ENCODE measurements around the gene FGF11. TPM values are rescaled to one million over a fixed set of nuclear protein-coding genes. Genes with fewer than 3 reads are reported as not detected.
A peak's percentile ranks its signal among the peaks of the same experiment; 100 is the strongest.

FGF11 gene
- total and polyA plus RNA-seq, 2 of the 13 experiments (the other 11 are each of a cell fraction or from before 2014, with no cell fraction given): 0.20 to 7.6 TPM

DNA sequence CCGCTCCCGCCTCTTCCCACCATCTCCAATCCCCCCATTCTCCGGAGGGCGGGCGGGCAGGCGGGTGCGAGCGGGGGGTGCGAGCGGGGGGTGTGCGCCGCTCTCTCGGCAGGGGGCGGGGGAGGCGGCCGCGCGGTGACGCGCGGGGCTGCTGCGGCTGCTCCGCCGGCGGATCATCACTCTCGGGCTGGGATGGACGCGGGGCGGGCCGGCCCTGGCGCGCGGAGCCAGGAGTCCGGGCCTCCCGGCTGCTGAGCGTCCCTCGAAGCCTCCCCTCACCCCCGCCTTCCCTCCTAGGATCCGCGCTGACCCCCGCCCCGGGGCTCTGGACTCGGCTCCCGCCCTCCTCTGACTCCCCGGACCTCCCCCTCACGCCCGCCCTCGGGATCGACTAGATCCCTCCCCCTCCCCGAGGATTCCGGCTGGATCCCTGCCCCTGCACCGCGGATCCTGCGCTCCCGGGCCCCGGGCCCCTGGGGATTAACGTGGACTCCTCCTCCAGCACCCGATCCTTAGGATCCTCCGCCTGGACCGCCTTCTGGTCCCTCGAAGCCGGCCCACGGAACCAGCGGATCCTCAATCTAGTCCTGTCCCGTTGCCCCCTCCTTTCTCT, 34.5 kb upstream of the FGF11 start:
- CTCF ChIA-PET (ENCODE audit: low intra/inter-chr PET ratio, low total read pairs): no interaction called here
- intact Hi-C loops (cut with micrococcal nuclease; ENCODE audit: unreplicated experiment): loop anchor here (1.0 to 5.0 kb wide), 3 partner anchors 30 to 77 kb away; partner anchors contain the start of genes POLR2A, SLC35G6, TMEM102 and TMEM95
- H3K4me3 ChIP-seq (replicated peaks in 1 of 3; ENCODE audit: insufficient read depth in 1 of 3, low read depth in 2 of 3, low read length in 3 of 3): peak overlapping the region; percentile 62 to 95 (median 70)
- H3K4me2 ChIP-seq (ENCODE audit: low read depth, low read length): peak overlapping the region; percentile 80
- peaks cover 4% of the 10 kb centered on the region for H3K79me2 ChIP-seq (ENCODE audit: insufficient read depth, low read length)
- no peak for FAIRE-seq
- peak overlapping the region; percentile 69; the same call in 1 of the 2 replicates for H3K9ac ChIP-seq (ENCODE audit: insufficient read depth, low read depth, low read length)
- no peaks in the 10 kb centered on the region; a peak in 1 of 5 replicates for H3K27me3 ChIP-seq (ENCODE audit: control insufficient read depth in 1 of 2, insufficient read depth in 2 of 2, low read length in 2 of 2)
- 0 out of 5 replicates have a peak, but pooled peaks cover 0 to 2% of the 10 kb centered on the region in 2 experiments for H3K36me3 ChIP-seq (replicated peaks in 1 of 2; ENCODE audit: control insufficient read depth in 1 of 2, insufficient read depth in 2 of 2, low read length in 2 of 2)
- 5% methylated on average over 22 of the region's 65 CpGs for WGBS (ENCODE audit: low lambda C conversion rate)
- POLR2A ChIA-PET: interaction anchor here (0.6 to 3.3 kb wide), 37 partner anchors 8 to 977 kb away, joined by 3 to 76 read pairs (median 7); partner anchors contain the start of genes CD68, CHRNB1, FGF11 and KCTD11
- in situ Hi-C loops (cut with HindIII; ENCODE audit: extremely low pct_ligation_motif_present, low pct_unique_long_range_greater_than_20kb): no loop called here
- no peak overlapping the region for H2AFZ ChIP-seq (ENCODE audit: low read length)
- no peak for DNase-seq (ENCODE audit: low spot score)
- peak overlapping the region; percentile 99 for H3K27ac ChIP-seq (ENCODE audit: extremely low read length, insufficient read depth, low read length)
- BruUV-seq (replicated peaks): no TSS peak
- peak; percentile 14 for ATAC-seq
- H4K20me1 ChIP-seq (ENCODE audit: insufficient read depth, low read length): no peaks in the 10 kb centered on the region
- peaks cover 18% of the 10 kb centered on the region for H3K4me1 ChIP-seq (ENCODE audit: insufficient read depth, low read length)
- no peaks in the 10 kb centered on the region for H3K9me3 ChIP-seq (ENCODE audit: low read length)
- TF ChIP-seq GATA4 (IDR thresholded peaks at IDR 0.05; ENCODE audit: borderline replicate concordance, low read depth): 0 out of 2 replicates have a peak, but pooled peaks have one; percentile 4
- TF ChIP-seq YEATS4 (CRISPR knock-in tag; IDR thresholded peaks at IDR 0.05; ENCODE audit: borderline replicate concordance): 0 out of 2 replicates have a peak, but pooled peaks have one; percentile 30
- TF ChIP-seq, protein P1, sequence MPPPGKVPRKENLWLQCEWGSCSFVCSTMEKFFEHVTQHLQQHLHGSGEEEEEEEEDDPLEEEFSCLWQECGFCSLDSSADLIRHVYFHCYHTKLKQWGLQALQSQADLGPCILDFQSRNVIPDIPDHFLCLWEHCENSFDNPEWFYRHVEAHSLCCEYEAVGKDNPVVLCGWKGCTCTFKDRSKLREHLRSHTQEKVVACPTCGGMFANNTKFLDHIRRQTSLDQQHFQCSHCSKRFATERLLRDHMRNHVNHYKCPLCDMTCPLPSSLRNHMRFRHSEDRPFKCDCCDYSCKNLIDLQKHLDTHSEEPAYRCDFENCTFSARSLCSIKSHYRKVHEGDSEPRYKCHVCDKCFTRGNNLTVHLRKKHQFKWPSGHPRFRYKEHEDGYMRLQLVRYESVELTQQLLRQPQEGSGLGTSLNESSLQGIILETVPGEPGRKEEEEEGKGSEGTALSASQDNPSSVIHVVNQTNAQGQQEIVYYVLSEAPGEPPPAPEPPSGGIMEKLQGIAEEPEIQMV (CRISPR knock-in tag; IDR thresholded peaks at IDR 0.05; ENCODE audit: low read depth): 0 out of 2 replicates have a peak, but pooled peaks have one; percentile 29
- 0 out of 2 replicates have a peak, but pooled peaks have one; percentile 31 for TF ChIP-seq KDM5B (CRISPR knock-in tag; IDR thresholded peaks at IDR 0.05; ENCODE audit: borderline replicate concordance)
- TF ChIP-seq PITX1 (CRISPR knock-in tag; IDR thresholded peaks at IDR 0.05): 0 out of 2 replicates have a peak, but pooled peaks have one; percentile 16
- TF ChIP-seq MTA1 (CRISPR knock-in tag; IDR thresholded peaks at IDR 0.05; ENCODE audit: borderline replicate concordance): peak; percentile 14; the same call in 1 of the 2 replicates
- peak; percentile 70; the same call in 1 of the 2 replicates for TF ChIP-seq HES4 (CRISPR knock-in tag; IDR thresholded peaks at IDR 0.05; ENCODE audit: borderline replicate concordance)
- TF ChIP-seq, protein P2, sequence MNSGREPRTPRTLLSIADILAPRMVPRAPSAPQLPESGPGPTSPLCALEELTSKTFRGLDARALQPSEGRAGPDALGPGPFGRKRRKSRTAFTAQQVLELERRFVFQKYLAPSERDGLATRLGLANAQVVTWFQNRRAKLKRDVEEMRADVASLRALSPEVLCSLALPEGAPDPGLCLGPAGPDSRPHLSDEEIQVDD (CRISPR knock-in tag; IDR thresholded peaks at IDR 0.05; ENCODE audit: borderline replicate concordance): no peak
- TF ChIP-seq ZNF687 (CRISPR knock-in tag; IDR thresholded peaks at IDR 0.05): 0 out of 2 replicates have a peak, but pooled peaks have one; percentile 5
- 0 out of 2 replicates have a peak, but pooled peaks have one; percentile 26 for TF ChIP-seq ZMAT3 (CRISPR knock-in tag; conservative IDR thresholded peaks at IDR 0.05)
- TF ChIP-seq TGIF2 (CRISPR knock-in tag; IDR thresholded peaks at IDR 0.05): no peak
- TF ChIP-seq PHB2 (IDR thresholded peaks at IDR 0.05; ENCODE audit: partially characterized antibody): no peak
- TF ChIP-seq HNRNPK (IDR thresholded peaks at IDR 0.05; ENCODE audit: low read depth, low read length, poor library complexity, severe bottlenecking): peak; percentile 12
- TF ChIP-seq RXRA (CRISPR knock-in tag; IDR thresholded peaks at IDR 0.05): peak; percentile 25; the same call in 1 of the 2 replicates

Measured in HepG2 (cell line).